Activated CD4-positive, alpha-beta T cell treated with anti-CD3 and anti-CD28 coated beads, Interleukin-2, Interleukin-4, amounts not matched to agents 100 ng/mL and 50 ng/mL, durations not matched to agents 16 hours and 8 hours (primary cell): ENCODE data around the gene HSD17B1.
"Not testable (repeated sequence)": the region's sequence is repeated elsewhere in the genome, so short reads cannot be mapped to it uniquely, and the experiment has no call there.

Source experiments
- DNase-seq: peaks from one replicate; pipeline ENCODE4 v3.0.0-alpha.2; 2020; ENCODE audit warnings: low spot score

Gene HSD17B1

GRCh38 chr17:42525221-42525620 is 27.5 kb upstream of the HSD17B1 start:
- no peak for DNase-seq

- no peak for DNase-seq
These were observed 26.7 kb upstream of the HSD17B1 start for GRCh38 chr17:42526031-42526444.

- no peak for DNase-seq
These were observed 24.8 kb upstream of the HSD17B1 start for GRCh38 chr17:42527932-42528331.

GRCh38 chr17:42529061-42529460 is 23.7 kb upstream of the HSD17B1 start:
- no peak for DNase-seq

- no peak for DNase-seq
These were observed 21.7 kb upstream of the HSD17B1 start for GRCh38 chr17:42530952-42531454.

GRCh38 chr17:42531455-42532354 is 21.0 kb upstream of the HSD17B1 start:
- peak; percentile 30 for DNase-seq

- DNase-seq = no peak
These were observed 17.3 kb upstream of the HSD17B1 start for GRCh38 chr17:42535155-42536047.

GRCh38 chr17:42536048-42536371 is 16.7 kb upstream of the HSD17B1 start, which contains the start of gene NAGLU:
NAGLU (plus strand) TSS chr17:42536241; CDS start chr17:42536273, 32 bp downstream.
- DNase-seq = peak; percentile 88

- peak; percentile 74 for DNase-seq
These were observed 16.2 kb upstream of the HSD17B1 start for GRCh38 chr17:42536372-42537155.

GRCh38 chr17:42537156-42537805 is 15.4 kb upstream of the HSD17B1 start:
- DNase-seq = no peak

- DNase-seq = no peak
These were observed 14.8 kb upstream of the HSD17B1 start for GRCh38 chr17:42537826-42538451.

GRCh38 chr17:42538482-42538881 is 14.2 kb upstream of the HSD17B1 start:
- no peak for DNase-seq

GRCh38 chr17:42540558-42540957 is 12.2 kb upstream of the HSD17B1 start:
- not testable (repeated sequence) for DNase-seq

- DNase-seq = peak; percentile 38
These were observed 11.5 kb upstream of the HSD17B1 start for GRCh38 chr17:42541041-42541833.

GRCh38 chr17:42543190-42544079 is 9.3 kb upstream of the HSD17B1 start:
- no peak for DNase-seq

GRCh38 chr17:42544874-42545283 is 7.8 kb upstream of the HSD17B1 start:
- no peak for DNase-seq

GRCh38 chr17:42545755-42546505 is 6.8 kb upstream of the HSD17B1 start:
- not testable (repeated sequence) for DNase-seq

GRCh38 chr17:42547001-42547461 is 5.7 kb upstream of the HSD17B1 start:
- DNase-seq = no peak
